Kidney (tissue), 14 donors: ENCODE measurements around the gene IGSF23. TPM values are rescaled to one million over a fixed set of nuclear protein-coding genes. Genes with fewer than 3 reads are reported as not detected.

ENCODE experiments used
- DNase-seq, 5 donors: peaks; one replicate each; pipeline ENCODE4 v3.0.0-alpha.2; 2013 to 2020
- FAIRE-seq: peaks from 2 replicates; lab custom pipeline; 2012; peaks lifted over from hg19 to GRCh38; lab: Jason Lieb, UNC
- H3K27ac ChIP-seq, 2 donors: one replicate each; pipeline ENCODE4 v1.7.0; 2013; ENCODE audit warnings: low read depth in 2 of 2, low read length in 2 of 2, inconsistent platforms in 1 of 2
- H3K27me3 ChIP-seq: one replicate; pipeline ENCODE4 v1.7.1; 2013; ENCODE audit warnings: low read length, inconsistent platforms; ENCODE audit not compliant: control insufficient read depth, insufficient read depth
- H3K36me3 ChIP-seq, 3 donors: one replicate each; pipeline versions ENCODE4 v1.7.0 to v1.7.1; 2013; ENCODE audit warnings: low read length in 3 of 3, control low read depth in 1 of 3, inconsistent platforms in 1 of 3; ENCODE audit not compliant: insufficient read depth in 3 of 3, control insufficient read depth in 2 of 3
- H3K4me1 ChIP-seq, 3 donors: one replicate each; pipeline versions ENCODE4 v1.7.0 to v1.7.1; 2013; ENCODE audit warnings: low read length in 3 of 3, inconsistent platforms in 1 of 3, low read depth in 1 of 3; ENCODE audit not compliant: control insufficient read depth in 2 of 3, insufficient read depth in 2 of 3
- H3K4me3 ChIP-seq, 3 donors: one replicate each; pipeline versions ENCODE4 v1.7.0 to v1.8.1; 2013; ENCODE audit warnings: low read length in 3 of 3, control low read depth in 1 of 3, inconsistent platforms in 1 of 3
- H3K9ac ChIP-seq, 3 donors: one replicate each; pipeline versions ENCODE4 v1.7.0 to v1.7.1; 2013; ENCODE audit warnings: low read length in 3 of 3, control low read depth in 1 of 3, inconsistent platforms in 1 of 3
- H3K9me3 ChIP-seq, 3 donors: one replicate each; pipeline versions ENCODE4 v1.7.0 to v1.7.1; 2013; ENCODE audit warnings: low read length in 3 of 3, control low read depth in 1 of 3, inconsistent platforms in 1 of 3; ENCODE audit not compliant: control insufficient read depth in 2 of 3, insufficient read depth in 1 of 3
- CTCF ChIP-seq: IDR thresholded peaks from 3 replicates; pipeline ENCODE4 v1.5.1; 2012; ENCODE audit warnings: mild to moderate bottlenecking, moderate library complexity, borderline replicate concordance; ENCODE audit not compliant: insufficient read depth; ENCODE audit errors: extremely low read depth
- intact Hi-C: fragments of 100-400 bp; cut with DNase I; formaldehyde crosslinking; loops from one replicate; pipeline ENCODE4 v1.11.1; 2022
- polyA plus RNA-seq: library from polyadenylated mRNA; stranded (reverse); fragments of 350-450 nt; fragmentation: Illumina TruSeq; extraction: RNeasy Lipid Tissue Mini Kit (QIAGEN cat#74804); gene quantifications from one replicate; pipeline ENCODE4 v1.2.3, GENCODE V29; 2014; ENCODE audit warnings: low read depth, low replicate concordance; ENCODE audit not compliant: insufficient read depth
- total RNA-seq: library from RNA; stranded (reverse); fragmentation: NEBNext Ultra II Directional; extraction: Animal tissue kit (Norgen Biotek cat#: 25700); gene quantifications from one replicate; pipeline ENCODE4 v1.2.1, GENCODE V29; 2021
- donor health status: control.
- donor health status: control.
- donor health status: control.
- donor health status: control.
- donor health status: control.
- donor health status: DM: yes; HTN: yes; CAD: no.
- donor health status: Normal renal cell carcinoma (clear cell type).

IGSF23 gene
- total and polyA plus RNA-seq, 2 donors from 2014 or later, result not detected

GRCh38 chr19:44635581-44636438 lies 22.4 kb downstream of the IGSF23 start:
- Histone ChIP-seq H3K9me3 (no peaks in the 10 kb centered on the region), H3K36me3 (no peaks in the 10 kb centered on the region), H3K4me3 (no peak overlapping the region), H3K9ac (no peak overlapping the region), H3K27me3 (no peaks in the 10 kb centered on the region), H3K27ac (no peak overlapping the region), H3K4me1 (peaks cover 0 to 10% (median 0%) of the 10 kb centered on the region in 3 donors)
- no peak for FAIRE-seq
- TF ChIP-seq CTCF, result no peak
- intact Hi-C loops, result no loop called here
- no peak for DNase-seq

DNA sequence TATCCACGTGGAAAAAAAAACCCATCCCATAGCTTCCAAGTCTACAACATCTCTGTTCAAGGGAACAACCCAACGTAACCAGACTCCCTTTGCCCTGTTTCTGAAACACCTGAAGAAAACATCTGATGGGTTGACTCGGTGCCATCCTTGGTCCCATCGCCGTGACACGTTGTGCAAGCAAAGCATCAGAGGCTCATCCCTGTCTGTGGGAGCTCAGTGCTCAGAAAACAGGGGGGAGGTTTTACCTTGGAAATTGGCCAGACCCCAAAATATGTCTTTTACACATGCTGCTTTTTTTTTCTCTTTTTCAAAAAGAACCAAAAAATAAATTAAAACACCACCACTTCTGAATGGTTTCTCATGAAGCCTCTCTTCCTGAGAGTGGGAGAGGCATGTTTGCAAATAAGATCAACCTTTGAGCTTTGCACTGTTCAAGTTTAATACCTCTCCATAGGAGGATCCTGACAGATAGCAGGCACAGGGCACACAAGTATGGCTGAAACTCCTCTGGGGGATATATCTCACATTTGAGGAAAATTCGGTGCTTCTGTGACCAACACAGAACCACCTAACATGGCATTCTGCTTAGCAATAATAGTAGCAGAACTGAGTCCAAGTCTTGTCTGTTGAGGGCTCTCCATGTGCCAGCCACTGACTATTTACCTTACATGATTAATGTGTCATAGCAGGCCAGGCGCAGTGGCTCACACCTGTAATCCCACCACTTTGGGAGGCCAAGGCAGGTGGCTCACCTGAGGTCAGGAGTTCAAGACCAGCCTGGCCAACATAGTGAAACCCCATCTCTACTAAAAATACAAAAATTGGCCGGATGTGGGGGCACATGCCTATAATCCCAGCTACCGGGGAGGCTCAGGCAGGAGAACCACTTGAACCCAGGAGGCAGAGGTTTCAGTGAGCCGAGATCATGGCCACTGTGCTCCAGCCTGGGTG lies 23.4 kb downstream of the IGSF23 start:
- Histone ChIP-seq H3K27ac (no peak overlapping the region), H3K4me3 (no peak overlapping the region), H3K27me3 (no peaks in the 10 kb centered on the region), H3K9ac (no peak overlapping the region), H3K4me1 (peaks cover 0 to 10% (median 0%) of the 10 kb centered on the region in 3 donors), H3K9me3 (no peaks in the 10 kb centered on the region), H3K36me3 (no peaks in the 10 kb centered on the region)
- TF ChIP-seq CTCF, result no peak
- DNase-seq (no peak), FAIRE-seq (no peak)
- intact Hi-C loops, result no loop called here

- Histone ChIP-seq H3K9ac (no peak overlapping the region), H3K36me3 (no peaks in the 10 kb centered on the region), H3K4me1 (peaks cover 0 to 10% (median 0%) of the 10 kb centered on the region in 3 donors), H3K27ac (no peak overlapping the region), H3K27me3 (no peaks in the 10 kb centered on the region), H3K9me3 (no peaks in the 10 kb centered on the region), H3K4me3 (no peak overlapping the region)
- no peak for TF ChIP-seq CTCF
- DNase-seq (no peak), FAIRE-seq (no peak)
- intact Hi-C loops, result no loop called here
Measured at GRCh38 chr19:44637390-44637764, 24.0 kb downstream of the IGSF23 start.
